A549 (cell line): Measurements from ENCODE around the gene NIN. TPM values are rescaled to one million over a fixed set of nuclear protein-coding genes. Genes with fewer than 3 reads are reported as not detected.

Source experiments
- ATAC-seq, 2 experiments: fragments of 200-7000 bp in 1 of 2; fragments of >200 bp in 1 of 2; cut with Nextera tagmentation in 1 of 2; cut with Tn5 transposase in 1 of 2; 3 replicates each; pipeline versions ENCODE4 v1.8.0 to v1.9.1; 2018 to 2020; ENCODE audit warnings: mild to moderate bottlenecking in 1 of 2, moderate library complexity in 1 of 2
- CTCF ChIA-PET: fragments of 300-600 bp; sonication (Branson Sonifier 250); formaldehyde crosslinking; extraction: SDS; loops from one replicate; lab custom pipeline; 2021; ENCODE audit warnings: antibody characterized with exemption, inconsistent platforms; lab: Yijun Ruan, JAX
- POLR2A ChIA-PET: fragments of 350-600 bp; formaldehyde crosslinking; extraction: SDS; loops from one replicate; lab custom pipeline; 2021; ENCODE audit warnings: antibody characterized with exemption, inconsistent platforms; lab: Yijun Ruan, JAX
- DNase-seq, 2 experiments: peaks; one replicate each; pipeline versions ENCODE4 v3.0.0 to v3.0.0-alpha.2; 2011 to 2016; ENCODE audit warnings: low read depth in 1 of 2, low spot score in 1 of 2
- FAIRE-seq: peaks from 2 replicates; lab custom pipeline; 2011; peaks lifted over from hg19 to GRCh38; lab: Jason Lieb, UNC
- H3K27ac ChIP-seq, 2 experiments: fragments of >200 bp; sonication (Bioruptor Twin); formaldehyde crosslinking; 3 replicates each; pipeline ENCODE4 v1.5.1; 2016 to 2017
- H3K4me1 ChIP-seq: fragments of >200 bp; sonication (Bioruptor Twin); formaldehyde crosslinking; 3 replicates; pipeline ENCODE4 v1.6.1; 2016
- H3K4me2 ChIP-seq: fragments of >200 bp; sonication (Bioruptor Twin); formaldehyde crosslinking; 3 replicates; pipeline ENCODE4 v1.6.1; 2016
- H3K4me3 ChIP-seq: fragments of >200 bp; sonication (Bioruptor Twin); formaldehyde crosslinking; 3 replicates; pipeline ENCODE4 v1.5.1; 2016
- H3K9me3 ChIP-seq: fragments of >200 bp; sonication (Bioruptor Twin); formaldehyde crosslinking; 3 replicates; pipeline ENCODE4 v1.6.1; 2016
- BHLHE40 ChIP-seq: IDR thresholded peaks from 2 replicates; pipeline ENCODE4 v1.6.1; 2012; ENCODE audit warnings: low read depth, low read length, inconsistent platforms
- CBX8 ChIP-seq: fragments of 200-600 bp; sonication (generic); IDR thresholded peaks from 2 replicates; pipeline ENCODE4 v1.6.1; 2016
- CHD2 ChIP-seq: fragments of 150-350 bp; IDR thresholded peaks from 2 replicates; pipeline ENCODE4 v1.6.1; 2014; ENCODE audit warnings: low read length; ENCODE audit not compliant: partially characterized antibody
- EHMT2 ChIP-seq: fragments of 200-600 bp; sonication (generic); IDR thresholded peaks from 2 replicates; pipeline ENCODE4 v1.6.1; 2016; ENCODE audit warnings: antibody characterized with exemption, low read depth, mild to moderate bottlenecking, moderate library complexity
- EP300 ChIP-seq, 2 experiments: fragments of >200 bp; sonication (Bioruptor Twin); formaldehyde crosslinking; IDR thresholded peaks; 2 replicates in 1 of 2; 3 replicates in 1 of 2; pipeline ENCODE4 v1.6.1; 2016 to 2017
- ESRRA ChIP-seq: fragments of 150-350 bp; IDR thresholded peaks from 2 replicates; pipeline ENCODE4 v1.6.1; 2014; ENCODE audit warnings: mild to moderate bottlenecking, low read length, borderline replicate concordance
- FOSL2 ChIP-seq, 2 experiments: fragments of 450-650 bp in 1 of 2; fragments of >200 bp in 1 of 2; sonication (Bioruptor Twin) in 1 of 2; formaldehyde crosslinking; IDR thresholded peaks; 2 replicates each; pipeline versions ENCODE4 v1.5.0 to v1.6.1; 2016 to 2020; ENCODE audit warnings: mild to moderate bottlenecking in 1 of 2, moderate library complexity in 1 of 2
- FOXS1 ChIP-seq: fragments of 250-450 bp; sonication (Bioruptor Pico); IDR thresholded peaks from 2 replicates; pipeline ENCODE4 v1.5.0; 2020; ENCODE audit warnings: mild to moderate bottlenecking, moderate library complexity
- HOXB13 ChIP-seq: fragments of 250-450 bp; sonication (Bioruptor Pico); IDR thresholded peaks from 2 replicates; pipeline ENCODE4 v1.5.0; 2020; ENCODE audit warnings: low read depth, mild to moderate bottlenecking, moderate library complexity
- KDM5A ChIP-seq: fragments of 200-600 bp; sonication (generic); IDR thresholded peaks from 2 replicates; pipeline ENCODE4 v1.6.1; 2016; ENCODE audit warnings: antibody characterized with exemption, mild to moderate bottlenecking
- MAZ ChIP-seq: fragments of 150-350 bp; IDR thresholded peaks from 2 replicates; pipeline ENCODE4 v1.6.1; 2014; ENCODE audit warnings: antibody characterized with exemption, low read depth, low read length, borderline replicate concordance
- MYC ChIP-seq: IDR thresholded peaks from 2 replicates; pipeline ENCODE4 v1.6.1; 2012; ENCODE audit warnings: mild to moderate bottlenecking, inconsistent platforms, low read length, improper control_type of control experiment, borderline replicate concordance
- POLR2A ChIP-seq: IDR thresholded peaks from 2 replicates; pipeline ENCODE4 v1.6.1; 2012; ENCODE audit warnings: mild to moderate bottlenecking, low read length
- POLR2AphosphoS2 ChIP-seq: conservative IDR thresholded peaks from 2 replicates; pipeline ENCODE4 v1.6.1; 2012; ENCODE audit warnings: low read length, improper control_type of control experiment, inconsistent platforms
- RARB ChIP-seq: fragments of 250-450 bp; sonication (Bioruptor Pico); IDR thresholded peaks from 2 replicates; pipeline ENCODE4 v1.8.0; 2021; ENCODE audit warnings: mild to moderate bottlenecking, moderate library complexity
- RCOR1 ChIP-seq: fragments of 150-350 bp; IDR thresholded peaks from 2 replicates; pipeline ENCODE4 v1.6.1; 2014; ENCODE audit warnings: antibody characterized with exemption, low read length, low read depth
- SREBF2 ChIP-seq: fragments of 450-650 bp; IDR thresholded peaks from 2 replicates; pipeline ENCODE4 v1.6.1; 2014; ENCODE audit warnings: mild to moderate bottlenecking, moderate library complexity
- ZFP36 ChIP-seq: fragments of 450-650 bp; IDR thresholded peaks from 2 replicates; pipeline ENCODE4 v1.6.1; 2014; ENCODE audit warnings: borderline replicate concordance; ENCODE audit not compliant: partially characterized antibody
- ZSCAN20 ChIP-seq: fragments of 250-450 bp; sonication (Bioruptor Pico); IDR thresholded peaks from 2 replicates; pipeline ENCODE4 v1.8.0; 2022; ENCODE audit warnings: mild to moderate bottlenecking, moderate library complexity
- WGBS: methylation state at CpG from one replicate; pipeline ENCODE4 v1.1.6; 2017; ENCODE audit errors: missing lambda C conversion rate; 5-methylcytosine and 5-hydroxymethylcytosine counted together
- polyA plus RNA-seq, 4 experiments: library from polyadenylated mRNA; depleted of rRNA in 3 of 4; stranded (reverse); fragments of >200 nt; fragmentation: RNase III in 1 of 4; extraction: RNeasy Plus Mini Kit Qiagen cat#74134 plus additional on column Dnase treatment in 1 of 4; gene quantifications; 2 replicates in 3 of 4; 3 replicates in 1 of 4; pipeline ENCODE4 v1.2.3, GENCODE V29; 2011 to 2017
- TF ChIP-seq, protein P1 (sequence below): IDR thresholded peaks from 2 replicates; pipeline ENCODE4 v1.6.1; 2012
- TF ChIP-seq, protein P2 (sequence below): fragments of 200-600 bp; sonication (generic); IDR thresholded peaks from 2 replicates; pipeline ENCODE4 v1.6.1; 2016; ENCODE audit warnings: antibody characterized with exemption, mild to moderate bottlenecking, moderate library complexity
- TF ChIP-seq, protein P3 (sequence below): fragments of >200 bp; sonication (Bioruptor Twin); formaldehyde crosslinking; IDR thresholded peaks from 3 replicates; pipeline ENCODE4 v1.6.1; 2016
- TF ChIP-seq, protein P4 (sequence below): fragments of >200 bp; sonication (Bioruptor Twin); formaldehyde crosslinking; IDR thresholded peaks from 2 replicates; pipeline ENCODE4 v1.6.1; 2016

NIN gene
- polyA plus RNA-seq, 2 of the 4 experiments (the other 2 are of a cell fraction) = 12.4 to 19.5 TPM

DNA sequence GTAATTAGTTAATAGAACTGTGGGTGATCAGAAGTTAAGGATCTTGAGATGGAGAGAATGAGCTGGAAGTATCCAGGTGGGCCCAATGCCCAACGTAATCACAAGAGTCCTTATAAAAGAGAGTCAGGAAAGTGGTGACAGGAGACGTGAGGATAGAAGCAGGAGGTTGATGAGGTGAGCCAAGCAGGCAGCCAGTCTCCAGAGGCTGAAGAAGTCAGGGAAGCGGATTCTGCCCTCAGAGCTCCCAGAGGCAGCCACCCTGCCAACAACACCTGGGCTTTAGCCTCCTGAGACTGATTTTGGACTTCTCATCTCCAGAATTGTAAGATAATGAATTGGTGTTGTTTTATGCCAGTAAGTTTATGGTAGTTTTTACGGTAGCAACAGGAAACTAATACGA lies 152.8 kb downstream of the NIN start:
- DNase-seq (no peak), FAIRE-seq (no peak), ATAC-seq (peak in 1 of 2 experiments; percentile 33; a peak in 2 of 6 replicates)
- Histone ChIP-seq H3K9me3 (no peaks in the 10 kb centered on the region), H3K4me1 (peaks cover 36% of the 10 kb centered on the region), H3K4me2 (peak overlapping the region; percentile 73), H3K27ac (peak overlapping the region; percentile 34 to 43; a peak in 3 of 6 replicates), H3K4me3 (no peak overlapping the region)
- WGBS = 89% methylated on average over 5 of the region's 5 CpGs
- POLR2A ChIA-PET = interaction anchor here (1.4 kb wide), 1 partner anchor 10 kb away, joined by 12 read pairs; the partner anchor contains the start of gene SAV1
- TF ChIP-seq MAZ (no peak), FOXS1 (no peak), RARB (CRISPR knock-in tag) (no peak), EHMT2 (no peak), KDM5A (no peak), ESRRA (no peak), POLR2A (no peak), CBX8 (no peak), HOXB13 (no peak), POLR2AphosphoS2 (no peak), EP300 (IDR thresholded peaks at IDR 0.05) (no peak), BHLHE40 (no peak), MYC (no peak), ZFP36 (no peak), RCOR1 (no peak), ZSCAN20 (no peak)
- TF ChIP-seq, protein P1, sequence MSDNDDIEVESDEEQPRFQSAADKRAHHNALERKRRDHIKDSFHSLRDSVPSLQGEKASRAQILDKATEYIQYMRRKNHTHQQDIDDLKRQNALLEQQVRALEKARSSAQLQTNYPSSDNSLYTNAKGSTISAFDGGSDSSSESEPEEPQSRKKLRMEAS = no peak
- TF ChIP-seq, protein P2, sequence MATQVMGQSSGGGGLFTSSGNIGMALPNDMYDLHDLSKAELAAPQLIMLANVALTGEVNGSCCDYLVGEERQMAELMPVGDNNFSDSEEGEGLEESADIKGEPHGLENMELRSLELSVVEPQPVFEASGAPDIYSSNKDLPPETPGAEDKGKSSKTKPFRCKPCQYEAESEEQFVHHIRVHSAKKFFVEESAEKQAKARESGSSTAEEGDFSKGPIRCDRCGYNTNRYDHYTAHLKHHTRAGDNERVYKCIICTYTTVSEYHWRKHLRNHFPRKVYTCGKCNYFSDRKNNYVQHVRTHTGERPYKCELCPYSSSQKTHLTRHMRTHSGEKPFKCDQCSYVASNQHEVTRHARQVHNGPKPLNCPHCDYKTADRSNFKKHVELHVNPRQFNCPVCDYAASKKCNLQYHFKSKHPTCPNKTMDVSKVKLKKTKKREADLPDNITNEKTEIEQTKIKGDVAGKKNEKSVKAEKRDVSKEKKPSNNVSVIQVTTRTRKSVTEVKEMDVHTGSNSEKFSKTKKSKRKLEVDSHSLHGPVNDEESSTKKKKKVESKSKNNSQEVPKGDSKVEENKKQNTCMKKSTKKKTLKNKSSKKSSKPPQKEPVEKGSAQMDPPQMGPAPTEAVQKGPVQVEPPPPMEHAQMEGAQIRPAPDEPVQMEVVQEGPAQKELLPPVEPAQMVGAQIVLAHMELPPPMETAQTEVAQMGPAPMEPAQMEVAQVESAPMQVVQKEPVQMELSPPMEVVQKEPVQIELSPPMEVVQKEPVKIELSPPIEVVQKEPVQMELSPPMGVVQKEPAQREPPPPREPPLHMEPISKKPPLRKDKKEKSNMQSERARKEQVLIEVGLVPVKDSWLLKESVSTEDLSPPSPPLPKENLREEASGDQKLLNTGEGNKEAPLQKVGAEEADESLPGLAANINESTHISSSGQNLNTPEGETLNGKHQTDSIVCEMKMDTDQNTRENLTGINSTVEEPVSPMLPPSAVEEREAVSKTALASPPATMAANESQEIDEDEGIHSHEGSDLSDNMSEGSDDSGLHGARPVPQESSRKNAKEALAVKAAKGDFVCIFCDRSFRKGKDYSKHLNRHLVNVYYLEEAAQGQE = no peak
- TF ChIP-seq, protein P3, sequence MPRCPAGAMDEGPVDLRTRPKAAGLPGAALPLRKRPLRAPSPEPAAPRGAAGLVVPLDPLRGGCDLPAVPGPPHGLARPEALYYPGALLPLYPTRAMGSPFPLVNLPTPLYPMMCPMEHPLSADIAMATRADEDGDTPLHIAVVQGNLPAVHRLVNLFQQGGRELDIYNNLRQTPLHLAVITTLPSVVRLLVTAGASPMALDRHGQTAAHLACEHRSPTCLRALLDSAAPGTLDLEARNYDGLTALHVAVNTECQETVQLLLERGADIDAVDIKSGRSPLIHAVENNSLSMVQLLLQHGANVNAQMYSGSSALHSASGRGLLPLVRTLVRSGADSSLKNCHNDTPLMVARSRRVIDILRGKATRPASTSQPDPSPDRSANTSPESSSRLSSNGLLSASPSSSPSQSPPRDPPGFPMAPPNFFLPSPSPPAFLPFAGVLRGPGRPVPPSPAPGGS = no peak
- CTCF ChIA-PET = interaction anchor here (1.8 to 1.9 kb wide), 2 partner anchors 10 to 76 kb away, joined by 4 to 5 read pairs; no protein-coding TSS in a partner anchor

DNA sequence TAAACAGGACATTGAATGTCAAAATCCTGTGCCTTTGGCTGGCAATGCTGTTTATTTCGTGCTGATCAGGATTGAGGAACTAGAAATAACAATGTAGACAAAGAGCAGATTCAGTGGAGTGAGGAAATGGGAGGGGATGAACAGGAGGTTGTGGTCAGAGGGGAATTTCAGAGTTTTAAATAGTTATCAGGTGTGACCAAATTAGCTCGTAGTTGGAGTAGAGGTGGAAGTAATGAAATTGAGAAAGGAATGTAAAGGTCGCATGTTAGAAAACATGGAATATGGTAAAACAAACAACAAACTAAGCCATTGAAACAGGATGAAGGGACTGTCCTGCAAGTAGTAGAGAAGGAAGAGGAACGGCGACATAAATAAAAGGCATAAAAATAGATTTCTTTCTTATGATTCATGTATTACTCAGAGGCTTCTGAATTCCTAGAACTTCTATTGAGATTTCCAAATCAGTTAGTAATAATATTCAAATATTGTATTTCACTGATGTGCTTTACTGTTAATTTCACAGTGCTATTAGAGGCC lies 153.4 kb downstream of the NIN start:
- POLR2A ChIA-PET = interaction anchor here (1.4 kb wide), 1 partner anchor 9 kb away, joined by 12 read pairs; the partner anchor contains the start of gene SAV1
- H3K9me3 ChIP-seq = no peaks in the 10 kb centered on the region
- peak overlapping the region; percentile 43 to 70 for H3K27ac ChIP-seq
- no peak for FAIRE-seq
- CTCF ChIA-PET = interaction anchor here (0.7 to 1.9 kb wide), 5 partner anchors 8 to 138 kb away, joined by 3 to 5 read pairs (median 4); no protein-coding TSS in a partner anchor
- no peak overlapping the region for H3K4me3 ChIP-seq
- TF ChIP-seq, protein P4, sequence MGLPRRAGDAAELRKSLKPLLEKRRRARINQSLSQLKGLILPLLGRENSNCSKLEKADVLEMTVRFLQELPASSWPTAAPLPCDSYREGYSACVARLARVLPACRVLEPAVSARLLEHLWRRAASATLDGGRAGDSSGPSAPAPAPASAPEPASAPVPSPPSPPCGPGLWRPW = no peak
- TF ChIP-seq FOSL2 (IDR thresholded peaks at IDR 0.05) = no peak
- TF ChIP-seq FOSL2 (CRISPR knock-in tag; IDR thresholded peaks at IDR 0.05) = peak; percentile 62
- no peak for TF ChIP-seq EHMT2
- TF ChIP-seq CHD2 = no peak
- TF ChIP-seq SREBF2 = no peak
- 3% methylated on average over 5 of the region's 5 CpGs for WGBS
- peak overlapping the region; percentile 73 for H3K4me2 ChIP-seq
- ATAC-seq = peak; percentile 62 to 78; a peak in 5 of 6 replicates
- DNase-seq = peak in 1 of 2 experiments; percentile 14
- peaks cover 36% of the 10 kb centered on the region for H3K4me1 ChIP-seq
